ENCODE data around the gene SETD2. TPM values are rescaled to one million over a fixed set of nuclear protein-coding genes. Genes with fewer than 3 reads are reported as not detected.

SETD2 gene
- total and polyA plus RNA-seq, 2 donors (not counting 1 experiment from before 2014, with no cell fraction given) = 22.5 to 35.3 TPM

GRCh38 chr3:46985588-46985987 is 178.3 kb downstream of the SETD2 start:
- no peaks in the 10 kb centered on the region for H3K27me3 ChIP-seq (ENCODE audit: control insufficient read depth, insufficient read depth, low read length)
- no peak for DNase-seq (ENCODE audit: low read depth in 2 of 2)
- H3K36me3 ChIP-seq (ENCODE audit: control insufficient read depth, insufficient read depth, low read length) = no peaks in the 10 kb centered on the region
- H3K4me1 ChIP-seq (ENCODE audit: control insufficient read depth, extremely low read depth, insufficient read depth, low read length) = no peaks in the 10 kb centered on the region
- H3K79me2 ChIP-seq (ENCODE audit: control insufficient read depth, insufficient read depth, low read length) = no peaks in the 10 kb centered on the region
- no peak overlapping the region for H3K27ac ChIP-seq (ENCODE audit: insufficient read depth, low read length)
- no peaks in the 10 kb centered on the region for H3K9me3 ChIP-seq (ENCODE audit: control insufficient read depth, insufficient read depth, low read depth, low read length)
- no peaks in the 10 kb centered on the region for H4K20me1 ChIP-seq (ENCODE audit: control insufficient read depth, extremely low read depth, insufficient read depth, low read length)
- no peak overlapping the region for H3K9ac ChIP-seq (ENCODE audit: insufficient read depth, low read length)
- no peak overlapping the region for H3K4me2 ChIP-seq (ENCODE audit: extremely low read depth, insufficient read depth, low read length)
- no peak overlapping the region for H3K4me3 ChIP-seq (replicated peaks in 1 of 4; ENCODE audit: control extremely low read depth in 1 of 4, insufficient read depth in 1 of 4, low read depth in 3 of 4, low read length in 4 of 4)
- TF ChIP-seq CTCF (conservative IDR thresholded peaks at IDR 0.05 in 1 of 2, IDR thresholded peaks at IDR 0.05 in 1 of 2; ENCODE audit: low read depth in 1 of 2, low read length in 2 of 2) = no peak
- TF ChIP-seq EZH2 (IDR thresholded peaks at IDR 0.05; ENCODE audit: low read length, missing control alignments) = no peak
- no peak overlapping the region for H2AFZ ChIP-seq (ENCODE audit: low read length)

DNA sequence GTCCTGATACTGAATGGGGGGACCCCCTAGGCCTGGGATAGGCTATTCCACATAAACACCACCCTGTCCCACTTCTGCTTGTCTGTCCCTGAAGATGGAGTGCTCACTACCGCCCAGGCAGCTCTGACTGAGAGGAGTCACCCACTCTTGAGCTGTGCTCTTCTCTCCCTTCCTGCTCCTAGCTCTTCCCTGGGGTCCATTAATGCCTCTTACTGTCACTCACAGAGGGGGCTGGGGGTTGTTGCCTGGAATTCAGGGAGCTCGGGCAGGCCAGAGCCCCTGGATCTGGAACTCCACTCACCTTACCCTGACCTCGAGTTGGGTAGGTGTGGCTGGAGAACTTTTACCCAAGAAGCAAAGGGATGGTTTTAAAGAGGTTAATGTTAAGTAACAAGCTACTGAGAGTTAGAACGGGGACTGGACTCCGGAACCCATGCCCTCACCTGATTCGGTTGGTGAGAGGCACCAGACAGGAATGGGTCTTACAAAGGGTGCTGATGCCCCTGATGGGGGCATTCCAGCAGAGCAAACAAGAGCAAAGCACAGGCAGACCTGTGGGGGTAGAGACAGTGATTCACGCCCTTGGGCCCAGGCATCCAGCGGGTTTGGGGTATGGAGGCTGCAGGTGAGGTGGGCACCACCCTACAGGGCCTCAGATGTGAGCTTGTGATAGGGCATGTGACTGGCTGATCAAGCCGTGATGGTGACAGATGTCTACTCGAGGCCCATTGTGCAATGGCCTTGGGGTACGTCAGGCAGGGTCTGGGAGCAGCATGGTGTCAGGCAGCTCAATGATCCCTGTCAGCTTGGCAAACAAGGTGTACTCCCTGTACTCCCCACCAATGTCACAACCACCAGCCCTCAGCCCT is 179.1 kb downstream of the SETD2 start:
- no peaks in the 10 kb centered on the region for H3K27me3 ChIP-seq (ENCODE audit: control insufficient read depth, insufficient read depth, low read length)
- H3K79me2 ChIP-seq (ENCODE audit: control insufficient read depth, insufficient read depth, low read length) = no peaks in the 10 kb centered on the region
- no peak for DNase-seq (ENCODE audit: low read depth in 2 of 2)
- no peaks in the 10 kb centered on the region for H3K36me3 ChIP-seq (ENCODE audit: control insufficient read depth, insufficient read depth, low read length)
- no peak overlapping the region for H3K27ac ChIP-seq (ENCODE audit: insufficient read depth, low read length)
- H3K4me2 ChIP-seq (ENCODE audit: extremely low read depth, insufficient read depth, low read length) = no peak overlapping the region
- H4K20me1 ChIP-seq (ENCODE audit: control insufficient read depth, extremely low read depth, insufficient read depth, low read length) = no peaks in the 10 kb centered on the region
- no peaks in the 10 kb centered on the region for H3K4me1 ChIP-seq (ENCODE audit: control insufficient read depth, extremely low read depth, insufficient read depth, low read length)
- no peaks in the 10 kb centered on the region for H3K9me3 ChIP-seq (ENCODE audit: control insufficient read depth, insufficient read depth, low read depth, low read length)
- TF ChIP-seq CTCF (conservative IDR thresholded peaks at IDR 0.05 in 1 of 2, IDR thresholded peaks at IDR 0.05 in 1 of 2; ENCODE audit: low read depth in 1 of 2, low read length in 2 of 2) (no peak), EZH2 (IDR thresholded peaks at IDR 0.05; ENCODE audit: low read length, missing control alignments) (no peak)
- no peak overlapping the region for H3K4me3 ChIP-seq (replicated peaks in 1 of 4; ENCODE audit: control extremely low read depth in 1 of 4, insufficient read depth in 1 of 4, low read depth in 3 of 4, low read length in 4 of 4)
- no peak overlapping the region for H2AFZ ChIP-seq (ENCODE audit: low read length)
- H3K9ac ChIP-seq (ENCODE audit: insufficient read depth, low read length) = no peak overlapping the region

- no peaks in the 10 kb centered on the region for H3K27me3 ChIP-seq (ENCODE audit: control insufficient read depth, insufficient read depth, low read length)
- no peaks in the 10 kb centered on the region for H3K9me3 ChIP-seq (ENCODE audit: control insufficient read depth, insufficient read depth, low read depth, low read length)
- no peak overlapping the region for H3K9ac ChIP-seq (ENCODE audit: insufficient read depth, low read length)
- TF ChIP-seq CTCF (conservative IDR thresholded peaks at IDR 0.05 in 1 of 2, IDR thresholded peaks at IDR 0.05 in 1 of 2; ENCODE audit: low read depth in 1 of 2, low read length in 2 of 2) (no peak), EZH2 (IDR thresholded peaks at IDR 0.05; ENCODE audit: low read length, missing control alignments) (no peak)
- H3K4me1 ChIP-seq (ENCODE audit: control insufficient read depth, extremely low read depth, insufficient read depth, low read length) = peaks cover 4% of the 10 kb centered on the region
- H3K4me2 ChIP-seq (ENCODE audit: extremely low read depth, insufficient read depth, low read length) = no peak overlapping the region
- no peak for DNase-seq (ENCODE audit: low read depth in 2 of 2)
- H3K27ac ChIP-seq (ENCODE audit: insufficient read depth, low read length) = no peak overlapping the region
- no peaks in the 10 kb centered on the region for H3K79me2 ChIP-seq (ENCODE audit: control insufficient read depth, insufficient read depth, low read length)
- H3K4me3 ChIP-seq (replicated peaks in 1 of 4; ENCODE audit: control extremely low read depth in 1 of 4, insufficient read depth in 1 of 4, low read depth in 3 of 4, low read length in 4 of 4) = no peak overlapping the region
- no peaks in the 10 kb centered on the region for H3K36me3 ChIP-seq (ENCODE audit: control insufficient read depth, insufficient read depth, low read length)
- H2AFZ ChIP-seq (ENCODE audit: low read length) = no peak overlapping the region
- H4K20me1 ChIP-seq (ENCODE audit: control insufficient read depth, extremely low read depth, insufficient read depth, low read length) = no peaks in the 10 kb centered on the region
Measured at GRCh38 chr3:46982546-46982945, 181.4 kb downstream of the SETD2 start.

Data from fibroblast of lung (primary cell).